Measurements from ENCODE around the gene TMEM179.
"Not testable (repeated sequence)": the region's sequence is repeated elsewhere in the genome, so short reads cannot be mapped to it uniquely, and the experiment has no call there.

TMEM179 gene

DNA sequence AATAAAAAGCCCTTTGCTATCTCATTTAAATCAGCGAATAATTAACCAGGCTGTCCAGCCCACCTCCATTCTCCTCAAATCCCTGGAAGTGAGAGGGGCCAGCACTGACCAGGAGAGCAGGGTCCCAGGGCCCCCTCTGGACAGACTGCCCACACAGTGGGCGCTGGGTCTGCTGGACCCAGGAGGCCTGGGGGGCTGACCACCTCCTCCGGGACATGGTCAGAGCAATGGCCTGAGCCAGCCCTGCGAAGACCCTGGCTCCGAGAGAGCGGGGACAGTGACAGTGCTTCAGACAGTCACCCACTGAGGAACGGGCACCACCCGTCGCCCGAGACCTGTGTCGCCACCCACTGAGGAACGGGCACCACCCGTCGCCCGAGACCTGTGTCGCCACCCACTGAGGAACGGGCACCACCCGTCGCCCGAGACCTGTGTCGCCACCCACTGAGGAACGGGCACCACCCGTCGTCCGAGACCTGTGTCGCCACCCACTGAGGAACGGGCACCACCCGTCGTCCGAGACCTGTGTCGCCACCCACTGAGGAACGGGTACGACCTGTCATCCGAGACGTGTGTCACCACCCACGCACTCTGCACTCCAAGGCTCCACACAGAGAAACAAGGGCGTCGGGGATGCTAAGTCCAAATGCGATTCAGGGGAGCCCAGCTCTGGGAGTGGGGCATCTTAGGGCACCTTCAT, 32.4 kb upstream of the TMEM179 start:
- H3K36me3 ChIP-seq (ENCODE audit: insufficient read depth, low read length); H3K79me2 ChIP-seq (ENCODE audit: control insufficient read depth, insufficient read depth, low read length, unreplicated experiment); H3K27ac ChIP-seq (ENCODE audit: low read depth, low read length); H3K4me1 ChIP-seq (ENCODE audit: control insufficient read depth, insufficient read depth, low read length, unreplicated experiment); H3K4me3 ChIP-seq (ENCODE audit: low read depth, low read length); H2AFZ ChIP-seq (ENCODE audit: low read length, unreplicated experiment): not testable (repeated sequence)
- peaks cover 22% of the 10 kb centered on the region for H3K27me3 ChIP-seq (ENCODE audit: insufficient read depth, low read length)

DNA sequence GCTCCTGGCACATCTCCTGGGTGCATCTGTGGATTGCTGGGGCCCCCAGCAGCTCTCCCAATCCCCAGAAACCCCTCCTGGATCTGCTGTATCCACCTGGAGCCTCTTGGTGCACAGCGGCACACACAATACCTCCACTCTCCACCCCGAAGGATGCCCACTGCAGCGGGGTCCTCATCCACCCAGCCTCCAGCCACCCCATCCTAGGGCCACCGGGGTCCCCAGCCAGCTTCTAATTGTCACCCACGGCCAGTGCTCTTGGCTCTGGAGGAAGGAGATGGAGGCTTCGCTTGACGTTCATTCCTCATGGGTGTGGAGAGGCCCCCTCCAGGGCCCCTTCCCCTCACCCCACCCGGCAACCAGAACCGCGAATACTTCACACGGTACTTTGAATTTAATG, 31.6 kb upstream of the TMEM179 start:
- H3K4me3 ChIP-seq (ENCODE audit: low read depth, low read length), result no peak overlapping the region
- no peaks in the 10 kb centered on the region for H3K79me2 ChIP-seq (ENCODE audit: control insufficient read depth, insufficient read depth, low read length, unreplicated experiment)
- no peaks in the 10 kb centered on the region for H3K36me3 ChIP-seq (ENCODE audit: insufficient read depth, low read length)
- H3K27ac ChIP-seq (ENCODE audit: low read depth, low read length), result no peak overlapping the region
- no peaks in the 10 kb centered on the region for H3K4me1 ChIP-seq (ENCODE audit: control insufficient read depth, insufficient read depth, low read length, unreplicated experiment)
- H3K27me3 ChIP-seq (ENCODE audit: insufficient read depth, low read length), result peaks cover 30% of the 10 kb centered on the region
- no peak overlapping the region for H2AFZ ChIP-seq (ENCODE audit: low read length, unreplicated experiment)

DNA sequence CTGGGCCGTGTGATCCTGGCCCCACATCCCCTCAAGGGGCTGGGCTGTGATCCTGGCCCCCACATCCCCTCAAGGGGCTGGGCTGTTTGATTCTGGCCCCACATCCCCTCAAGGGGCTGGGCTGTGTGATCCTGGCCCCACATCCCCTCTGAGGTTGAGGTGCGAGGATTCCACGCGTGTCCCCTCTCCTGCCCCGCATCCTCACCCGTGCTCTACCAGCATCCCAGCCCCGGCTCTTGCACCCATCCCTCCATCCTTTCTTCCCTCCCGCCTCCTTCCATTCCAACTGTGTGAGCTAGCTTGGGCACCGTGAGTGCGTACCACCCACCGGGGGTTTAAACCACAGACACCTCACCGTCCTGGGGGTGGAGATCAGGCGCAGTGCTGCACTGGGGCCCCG, 31.1 kb upstream of the TMEM179 start:
- H3K27ac ChIP-seq (ENCODE audit: low read depth, low read length), result no peak overlapping the region
- H2AFZ ChIP-seq (ENCODE audit: low read length, unreplicated experiment), result no peak overlapping the region
- H3K79me2 ChIP-seq (ENCODE audit: control insufficient read depth, insufficient read depth, low read length, unreplicated experiment), result no peaks in the 10 kb centered on the region
- no peaks in the 10 kb centered on the region for H3K4me1 ChIP-seq (ENCODE audit: control insufficient read depth, insufficient read depth, low read length, unreplicated experiment)
- no peaks in the 10 kb centered on the region for H3K36me3 ChIP-seq (ENCODE audit: insufficient read depth, low read length)
- peaks cover 30% of the 10 kb centered on the region for H3K27me3 ChIP-seq (ENCODE audit: insufficient read depth, low read length)
- no peak overlapping the region for H3K4me3 ChIP-seq (ENCODE audit: low read depth, low read length)

DNA sequence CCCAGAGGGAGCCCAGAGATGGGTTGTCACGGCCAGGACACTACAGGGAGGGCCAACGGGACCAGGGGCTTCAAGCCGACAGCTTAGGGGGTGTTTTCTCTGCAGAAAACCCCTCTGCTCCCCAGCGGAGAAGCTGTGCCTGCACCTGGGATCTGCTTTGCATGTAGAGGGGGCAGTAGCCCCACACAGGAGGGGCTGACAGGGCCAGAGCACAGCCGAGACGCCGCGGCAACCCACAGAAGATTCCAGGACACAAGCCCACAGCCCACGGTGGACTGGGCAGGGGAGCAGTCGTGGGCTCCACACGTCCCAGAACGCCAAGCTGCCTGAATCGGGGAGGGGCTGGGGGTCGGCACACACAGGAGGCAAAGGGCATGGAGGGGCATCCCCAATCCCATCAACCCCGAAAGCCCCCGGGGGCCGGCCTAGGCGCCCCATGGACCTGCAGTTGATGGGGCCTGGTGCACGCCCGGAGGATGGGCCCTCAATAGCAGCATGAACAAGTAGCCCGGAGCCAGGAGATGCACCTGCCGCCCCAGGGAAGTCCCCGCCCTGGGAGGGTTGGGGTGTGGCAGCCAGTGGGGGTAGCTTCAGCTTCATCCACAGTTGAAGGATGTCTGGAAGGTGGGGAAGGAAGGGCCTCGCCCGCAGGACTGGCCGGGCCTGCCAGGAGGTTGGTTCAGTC, 30.5 kb upstream of the TMEM179 start:
- Histone ChIP-seq H3K79me2 (ENCODE audit: control insufficient read depth, insufficient read depth, low read length, unreplicated experiment) (no peaks in the 10 kb centered on the region), H3K27ac (ENCODE audit: low read depth, low read length) (no peak overlapping the region), H3K4me3 (ENCODE audit: low read depth, low read length) (no peak overlapping the region), H3K36me3 (ENCODE audit: insufficient read depth, low read length) (no peaks in the 10 kb centered on the region), H3K27me3 (ENCODE audit: insufficient read depth, low read length) (peaks cover 32% of the 10 kb centered on the region), H2AFZ (ENCODE audit: low read length, unreplicated experiment) (no peak overlapping the region), H3K4me1 (ENCODE audit: control insufficient read depth, insufficient read depth, low read length, unreplicated experiment) (no peaks in the 10 kb centered on the region)

DNA sequence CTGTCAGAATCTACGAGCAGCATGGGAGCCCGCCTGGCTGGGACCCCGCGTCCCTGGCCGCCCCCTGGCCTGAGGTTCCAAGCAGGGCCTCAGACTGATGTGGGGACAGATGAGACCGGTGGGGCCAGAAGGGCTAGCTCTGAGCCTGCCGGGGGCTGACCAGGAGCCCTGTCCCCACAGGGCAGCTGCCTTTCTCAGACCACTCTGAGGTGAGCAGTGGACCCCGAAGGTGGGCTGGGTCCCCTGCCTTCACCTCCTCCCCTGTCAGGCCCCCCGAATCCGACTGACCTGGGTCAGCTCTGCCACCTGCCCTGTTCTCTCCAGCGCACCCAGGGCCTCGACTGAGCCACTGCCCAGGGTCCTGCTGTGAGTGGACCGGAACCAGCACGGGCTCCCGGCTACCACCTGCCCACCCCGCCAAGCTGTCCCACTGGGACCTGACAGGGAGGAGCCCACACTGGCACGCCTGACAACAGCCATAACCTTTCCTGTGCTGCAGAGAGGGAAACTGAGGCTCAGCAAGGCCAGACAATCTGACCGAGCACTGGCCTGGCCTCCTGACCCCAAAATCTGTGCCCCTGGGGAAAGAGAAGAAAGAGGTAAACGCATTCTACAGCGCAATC, 29.7 kb upstream of the TMEM179 start:
- H3K27me3 ChIP-seq (ENCODE audit: insufficient read depth, low read length), result peaks cover 35% of the 10 kb centered on the region
- no peaks in the 10 kb centered on the region for H3K36me3 ChIP-seq (ENCODE audit: insufficient read depth, low read length)
- H3K4me3 ChIP-seq (ENCODE audit: low read depth, low read length), result no peak overlapping the region
- H3K4me1 ChIP-seq (ENCODE audit: control insufficient read depth, insufficient read depth, low read length, unreplicated experiment), result no peaks in the 10 kb centered on the region
- no peak overlapping the region for H3K27ac ChIP-seq (ENCODE audit: low read depth, low read length)
- H3K79me2 ChIP-seq (ENCODE audit: control insufficient read depth, insufficient read depth, low read length, unreplicated experiment), result no peaks in the 10 kb centered on the region
- H2AFZ ChIP-seq (ENCODE audit: low read length, unreplicated experiment), result no peak overlapping the region

DNA sequence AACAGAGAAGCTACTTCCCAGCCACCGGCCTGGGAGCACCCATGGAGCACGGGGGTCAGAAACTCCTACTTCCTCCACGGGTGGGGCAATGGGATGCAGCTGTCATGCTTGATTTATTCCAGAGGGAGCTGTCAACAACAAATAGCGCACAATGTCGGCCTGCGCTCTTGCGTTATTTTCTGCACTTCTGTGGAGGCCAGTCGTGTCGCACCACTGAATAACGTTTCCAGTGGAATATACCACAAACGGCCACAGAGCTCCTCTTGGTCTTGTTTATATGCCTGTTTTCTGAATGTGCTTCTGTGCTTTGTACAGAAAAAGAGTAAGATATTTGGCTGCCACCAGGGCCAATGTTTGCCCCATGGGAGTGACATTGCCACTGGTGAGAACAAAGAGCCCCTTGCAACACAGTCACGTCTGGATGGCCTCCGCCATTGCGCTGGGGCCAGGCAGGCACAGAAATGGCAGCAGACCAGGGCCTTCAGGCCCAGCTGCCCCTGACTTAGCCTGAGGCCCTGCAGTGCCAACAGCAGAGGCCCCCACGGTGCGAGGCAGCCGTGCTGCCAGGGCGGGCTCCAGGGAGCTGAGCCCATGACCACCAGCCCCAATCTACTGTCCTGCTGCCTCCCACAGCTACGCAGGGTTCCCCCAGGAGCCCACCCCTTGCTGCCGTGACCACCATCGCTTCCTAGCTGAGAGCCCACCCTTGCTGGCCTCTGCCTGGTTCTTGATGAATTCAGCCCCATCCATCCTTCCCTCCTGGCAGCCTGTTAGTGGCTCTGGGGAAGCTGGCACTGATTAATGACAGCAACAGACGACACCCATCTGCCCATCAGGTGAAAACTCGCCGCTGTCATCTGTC, 28.9 kb upstream of the TMEM179 start:
- Histone ChIP-seq H3K79me2 (ENCODE audit: control insufficient read depth, insufficient read depth, low read length, unreplicated experiment) (no peaks in the 10 kb centered on the region), H3K36me3 (ENCODE audit: insufficient read depth, low read length) (no peaks in the 10 kb centered on the region), H3K4me1 (ENCODE audit: control insufficient read depth, insufficient read depth, low read length, unreplicated experiment) (no peaks in the 10 kb centered on the region), H2AFZ (ENCODE audit: low read length, unreplicated experiment) (no peak overlapping the region), H3K27me3 (ENCODE audit: insufficient read depth, low read length) (peaks cover 29% of the 10 kb centered on the region), H3K27ac (ENCODE audit: low read depth, low read length) (no peak overlapping the region), H3K4me3 (ENCODE audit: low read depth, low read length) (no peak overlapping the region)

DNA sequence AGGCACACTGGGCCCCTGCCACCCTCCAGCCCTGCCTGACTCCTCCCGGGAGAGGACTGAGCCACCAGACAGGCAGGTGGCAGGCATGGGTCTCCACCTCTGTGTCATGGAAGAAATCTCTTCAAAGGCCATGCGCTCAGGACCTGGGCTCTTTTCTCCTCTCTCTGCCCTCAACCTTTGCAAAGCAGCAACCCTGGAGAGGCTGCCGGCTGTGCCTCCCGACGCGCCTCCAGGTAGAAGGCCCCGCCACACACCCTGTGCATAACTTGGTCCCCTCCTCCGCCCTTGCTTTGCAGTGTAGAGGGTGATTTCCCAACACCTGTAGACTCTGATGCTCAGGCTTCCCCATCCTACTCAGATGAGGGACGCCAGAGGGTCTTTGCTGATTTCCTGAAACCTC, 28.2 kb upstream of the TMEM179 start:
- Histone ChIP-seq H3K36me3 (ENCODE audit: insufficient read depth, low read length) (no peaks in the 10 kb centered on the region), H3K79me2 (ENCODE audit: control insufficient read depth, insufficient read depth, low read length, unreplicated experiment) (no peaks in the 10 kb centered on the region), H3K4me1 (ENCODE audit: control insufficient read depth, insufficient read depth, low read length, unreplicated experiment) (no peaks in the 10 kb centered on the region), H3K27me3 (ENCODE audit: insufficient read depth, low read length) (peaks cover 30% of the 10 kb centered on the region), H2AFZ (ENCODE audit: low read length, unreplicated experiment) (no peak overlapping the region), H3K27ac (ENCODE audit: low read depth, low read length) (no peak overlapping the region), H3K4me3 (ENCODE audit: low read depth, low read length) (no peak overlapping the region)

DNA sequence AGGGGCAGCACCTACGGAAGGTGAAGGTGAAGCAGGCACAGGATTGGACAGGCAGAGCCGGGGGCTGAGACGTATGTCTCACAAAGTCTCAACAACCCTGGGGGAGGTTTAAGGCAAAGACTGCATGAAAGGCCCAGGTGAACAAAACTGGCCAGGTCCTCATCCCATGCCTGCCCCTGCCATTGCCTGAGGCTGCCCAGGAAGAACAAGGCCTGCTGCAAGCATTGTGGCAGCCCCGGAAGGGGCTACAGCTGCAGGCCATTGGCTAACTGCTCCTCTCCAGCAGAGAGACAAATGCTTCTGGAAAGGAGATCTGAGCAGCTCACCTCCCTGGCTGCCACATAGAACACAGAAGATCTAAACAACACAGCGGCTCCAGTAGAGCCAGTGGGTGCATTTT, 20.4 kb upstream of the TMEM179 start:
- H3K36me3 ChIP-seq (ENCODE audit: insufficient read depth, low read length), result no peaks in the 10 kb centered on the region
- no peaks in the 10 kb centered on the region for H3K79me2 ChIP-seq (ENCODE audit: control insufficient read depth, insufficient read depth, low read length, unreplicated experiment)
- H3K4me3 ChIP-seq (ENCODE audit: low read depth, low read length), result no peak overlapping the region
- peaks cover 79% of the 10 kb centered on the region for H3K27me3 ChIP-seq (ENCODE audit: insufficient read depth, low read length)
- no peak overlapping the region for H3K27ac ChIP-seq (ENCODE audit: low read depth, low read length)
- H3K4me1 ChIP-seq (ENCODE audit: control insufficient read depth, insufficient read depth, low read length, unreplicated experiment), result no peaks in the 10 kb centered on the region
- no peak overlapping the region for H2AFZ ChIP-seq (ENCODE audit: low read length, unreplicated experiment)

DNA sequence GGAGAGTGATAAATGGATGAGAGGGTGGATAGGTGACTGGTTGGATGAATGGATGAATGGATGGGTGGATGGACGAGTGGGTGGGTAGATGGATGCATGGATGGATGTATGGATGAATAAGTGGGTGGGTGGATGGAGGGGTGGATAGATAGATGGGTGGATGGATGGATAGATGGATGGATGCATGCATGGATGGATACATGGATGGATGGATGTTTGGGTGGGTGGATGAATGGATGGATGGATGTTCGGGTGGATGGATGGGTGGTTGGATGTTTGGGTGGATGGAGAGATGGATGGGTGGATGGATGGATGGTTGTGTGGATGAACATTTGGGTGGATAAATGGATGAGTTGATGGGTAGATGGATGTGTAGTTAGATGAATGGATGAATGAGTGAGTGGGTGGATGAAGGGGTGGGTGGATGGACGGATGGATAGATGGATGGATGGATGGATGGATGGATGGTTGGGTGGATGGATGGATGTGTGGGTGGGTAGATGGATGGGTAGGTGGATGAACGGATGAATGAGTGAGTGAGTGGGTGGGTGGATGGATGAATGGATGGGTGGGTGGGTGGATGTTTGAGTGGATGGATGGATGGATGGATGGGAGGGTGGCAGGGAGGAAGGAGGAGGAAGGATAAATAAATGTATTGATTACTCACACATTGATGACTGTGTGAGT, 9.7 kb upstream of the TMEM179 start:
- Histone ChIP-seq H2AFZ (ENCODE audit: low read length, unreplicated experiment) (no peak overlapping the region), H3K4me3 (ENCODE audit: low read depth, low read length) (no peak overlapping the region), H3K79me2 (ENCODE audit: control insufficient read depth, insufficient read depth, low read length, unreplicated experiment) (no peaks in the 10 kb centered on the region), H3K27ac (ENCODE audit: low read depth, low read length) (no peak overlapping the region), H3K27me3 (ENCODE audit: insufficient read depth, low read length) (peaks cover 72% of the 10 kb centered on the region), H3K4me1 (ENCODE audit: control insufficient read depth, insufficient read depth, low read length, unreplicated experiment) (no peaks in the 10 kb centered on the region), H3K36me3 (ENCODE audit: insufficient read depth, low read length) (no peaks in the 10 kb centered on the region)

DNA sequence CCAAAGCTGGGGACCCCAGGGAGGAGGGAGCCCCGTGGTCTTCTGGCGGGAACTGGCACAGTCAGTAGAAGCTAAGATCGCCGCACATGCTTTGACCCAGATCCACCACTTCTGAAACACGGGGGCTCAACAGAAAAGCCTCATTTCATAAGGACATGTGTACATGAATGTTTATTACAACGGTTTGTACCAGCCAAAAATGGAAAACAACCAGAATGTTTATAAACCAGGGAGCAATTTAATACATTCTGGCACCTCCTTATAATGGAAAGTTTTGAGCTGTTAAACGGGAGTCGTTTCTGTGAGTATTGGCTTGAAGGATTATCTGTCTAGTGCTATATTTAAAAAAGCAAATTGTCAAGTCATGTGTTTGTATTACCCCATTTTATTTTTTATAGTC, 7.3 kb upstream of the TMEM179 start:
- Histone ChIP-seq H3K27ac (ENCODE audit: low read depth, low read length) (no peak overlapping the region), H3K27me3 (ENCODE audit: insufficient read depth, low read length) (peaks cover 72% of the 10 kb centered on the region), H3K4me1 (ENCODE audit: control insufficient read depth, insufficient read depth, low read length, unreplicated experiment) (no peaks in the 10 kb centered on the region), H3K4me3 (ENCODE audit: low read depth, low read length) (no peak overlapping the region), H3K36me3 (ENCODE audit: insufficient read depth, low read length) (no peaks in the 10 kb centered on the region), H2AFZ (ENCODE audit: low read length, unreplicated experiment) (no peak overlapping the region), H3K79me2 (ENCODE audit: control insufficient read depth, insufficient read depth, low read length, unreplicated experiment) (no peaks in the 10 kb centered on the region)
